T-cell (primary cell): ENCODE results near the gene UMAD1. TPM values are rescaled to one million over a fixed set of nuclear protein-coding genes. Genes with fewer than 3 reads are reported as not detected.

Source experiments
- ATAC-seq, 4 experiments: fragments of 200-7000 bp in 3 of 4; fragments of 150-1000 bp in 1 of 4; cut with Tn5 transposase; replicated peaks in 1 of 4; 1 replicate in 3 of 4; 2 replicates in 1 of 4; pipeline ENCODE4 v1.10.0; 2021; ENCODE audit warnings: moderate library complexity in 3 of 4, mild to moderate bottlenecking in 2 of 4, moderate number of reproducible peaks in 1 of 4
- CTCF ChIA-PET, 2 donors: fragments of 300-600 bp; sonication (Branson Sonifier 250); formaldehyde crosslinking; loops; one replicate each; lab custom pipeline; 2022; ENCODE audit warnings: antibody characterized with exemption in 2 of 2; lab: Charles Lee
- POLR2A ChIA-PET, 2 donors: fragments of 300-600 bp; sonication (Branson Sonifier 250); formaldehyde crosslinking; loops; one replicate each; lab custom pipeline; 2022; ENCODE audit warnings: antibody characterized with exemption in 2 of 2; lab: Charles Lee
- DNase-seq, 35 experiments: peaks; one replicate each; pipeline versions ENCODE4 v3.0.0 to v3.0.0-alpha.2; 2013 to 2023
- H3K27ac ChIP-seq: one replicate; pipeline ENCODE4 v1.5.1; 2013; ENCODE audit warnings: low read length
- H3K27me3 ChIP-seq, 2 experiments: replicated peaks in 1 of 2; 1 replicate in 1 of 2; 2 replicates in 1 of 2; pipeline versions ENCODE4 v1.6.1 to v1.7.0; 2013; ENCODE audit warnings: low read length in 1 of 2, mixed read lengths in 1 of 2; ENCODE audit not compliant: control insufficient read depth in 2 of 2, insufficient read depth in 2 of 2; ENCODE audit errors: extremely low read depth in 1 of 2
- H3K36me3 ChIP-seq, 2 donors: 1 replicate in 1 of 2; 2 replicates in 1 of 2; pipeline versions ENCODE4 v1.6.1 to v1.7.0; 2013; ENCODE audit warnings: low read length in 1 of 2; ENCODE audit not compliant: control insufficient read depth in 2 of 2, insufficient read depth in 1 of 2; ENCODE audit errors: extremely low read depth in 1 of 2
- H3K4me1 ChIP-seq, 2 experiments: 1 replicate in 1 of 2; 2 replicates in 1 of 2; pipeline versions ENCODE4 v1.6.1 to v1.7.0; 2013; ENCODE audit warnings: low read length in 2 of 2, mixed read lengths in 1 of 2; ENCODE audit not compliant: insufficient read depth in 2 of 2, control insufficient read depth in 1 of 2; ENCODE audit errors: extremely low read depth in 1 of 2
- H3K4me3 ChIP-seq, 2 donors: 1 replicate in 1 of 2; 2 replicates in 1 of 2; pipeline versions ENCODE4 v1.5.1 to v1.7.0; 2013; ENCODE audit warnings: mild to moderate bottlenecking in 2 of 2, low read length in 1 of 2, moderate library complexity in 1 of 2; ENCODE audit not compliant: control insufficient read depth in 1 of 2; ENCODE audit errors: extremely low read depth in 1 of 2
- H3K9me3 ChIP-seq: 2 replicates; pipeline ENCODE4 v1.7.0; 2013
- H3K27ac Mint-ChIP-seq, 2 donors: one replicate each; pipeline ENCODE4 v1.8.0; 2020 to 2021; ENCODE audit warnings: mild to moderate bottlenecking in 2 of 2, mixed read lengths in 2 of 2
- H3K27me3 Mint-ChIP-seq, 2 donors: one replicate each; pipeline ENCODE4 v1.8.0; 2021 to 2022; ENCODE audit warnings: mixed read lengths in 2 of 2
- H3K36me3 Mint-ChIP-seq: one replicate; pipeline ENCODE4 v1.8.0; 2021; ENCODE audit warnings: mixed read lengths
- H3K4me1 Mint-ChIP-seq, 3 donors: one replicate each; pipeline ENCODE4 v1.8.0; 2020 to 2022; ENCODE audit warnings: mixed read lengths in 3 of 3, mild to moderate bottlenecking in 1 of 3
- H3K4me3 Mint-ChIP-seq, 3 donors: one replicate each; pipeline ENCODE4 v1.8.0; 2020 to 2022; ENCODE audit warnings: mild to moderate bottlenecking in 3 of 3, mixed read lengths in 3 of 3, moderate library complexity in 3 of 3
- H3K9me3 Mint-ChIP-seq, 3 donors: one replicate each; pipeline ENCODE4 v1.8.0; 2020 to 2022; ENCODE audit warnings: mixed read lengths in 3 of 3
- WGBS: methylation state at CpG from one replicate; pipeline ENCODE4 v1.1.5; 2013; ENCODE audit warnings: missing lambda C conversion rate; ENCODE audit not compliant: insufficient coverage; 5-methylcytosine and 5-hydroxymethylcytosine counted together
- total RNA-seq, 35 experiments: library from RNA in 6 of 35; stranded (reverse) in 6 of 35; fragments of 120-200 nt in 1 of 35; gene quantifications; one replicate each; pipeline versions ENCODE4 v1.2.1 to v1.2.4 and lab custom pipeline; 2013 to 2026

Gene UMAD1
- total RNA-seq, 5 donors from 2014 or later (not counting 1 experiment from before 2014, with no cell fraction given): 13.8 to 19.8 (median 16.6) TPM

GRCh38 chr7:7745966-7746365, 105.4 kb downstream of the UMAD1 start:
- Mint-ChIP-seq H3K27ac (no peak overlapping the region), H3K27me3 (no peaks in the 10 kb centered on the region), H3K9me3 (no peaks in the 10 kb centered on the region), H3K4me3 (no peak overlapping the region), H3K4me1 (peaks cover 5 to 18% (median 9%) of the 10 kb centered on the region in 3 donors), H3K36me3 (peaks cover 6% of the 10 kb centered on the region)
- Histone ChIP-seq H3K9me3 (no peaks in the 10 kb centered on the region), H3K36me3 (no peaks in the 10 kb centered on the region), H3K4me3 (no peak overlapping the region), H3K27me3 (no peaks in the 10 kb centered on the region), H3K4me1 (no peaks in the 10 kb centered on the region), H3K27ac (no peak overlapping the region)
- ATAC-seq (no peak), DNase-seq (no peak)
- POLR2A ChIA-PET: no interaction called here
- WGBS: 93% methylated on average over 2 of the region's 4 CpGs
- CTCF ChIA-PET: no interaction called here

- H3K4me3 Mint-ChIP-seq: no peak overlapping the region
- no peak overlapping the region for H3K27ac Mint-ChIP-seq
- no peaks in the 10 kb centered on the region for H3K27me3 Mint-ChIP-seq
- no peaks in the 10 kb centered on the region for H3K9me3 Mint-ChIP-seq
- peaks cover 5% of the 10 kb centered on the region for H3K36me3 Mint-ChIP-seq
- H3K4me3 ChIP-seq: no peak overlapping the region
- H3K27ac ChIP-seq: no peak overlapping the region
- no peaks in the 10 kb centered on the region for H3K4me1 ChIP-seq
- ChIA-PET POLR2A (no interaction called here), CTCF (no interaction called here)
- no peaks in the 10 kb centered on the region for H3K36me3 ChIP-seq
- no peak for ATAC-seq
- peaks cover 8 to 22% (median 9%) of the 10 kb centered on the region in 3 donors for H3K4me1 Mint-ChIP-seq
- no peak for DNase-seq
- no peaks in the 10 kb centered on the region for H3K9me3 ChIP-seq
- WGBS: no CpG with 5 or more reads among the region's 4 CpGs
- H3K27me3 ChIP-seq: no peaks in the 10 kb centered on the region
Measured at GRCh38 chr7:7746458-7746857, 105.9 kb downstream of the UMAD1 start.

- Mint-ChIP-seq H3K9me3 (no peaks in the 10 kb centered on the region), H3K27me3 (no peaks in the 10 kb centered on the region), H3K4me3 (no peak overlapping the region), H3K36me3 (peaks cover 3% of the 10 kb centered on the region), H3K27ac (no peak overlapping the region), H3K4me1 (peaks cover 7 to 15% (median 8%) of the 10 kb centered on the region in 3 donors)
- no CpG with 5 or more reads among the region's 2 CpGs for WGBS
- ATAC-seq: no peak
- CTCF ChIA-PET: interaction anchor here (0.6 to 0.9 kb wide), 2 partner anchors 14 to 70 kb away, joined by 3 to 4 read pairs; no protein-coding TSS in a partner anchor
- no peak for DNase-seq
- no peak overlapping the region for H3K4me3 ChIP-seq
- no peaks in the 10 kb centered on the region for H3K9me3 ChIP-seq
- no peaks in the 10 kb centered on the region for H3K4me1 ChIP-seq
- peaks cover 0 to 2% of the 10 kb centered on the region in 2 donors for H3K36me3 ChIP-seq
- POLR2A ChIA-PET: interaction anchor here in 1 of 2 donors (0.5 kb wide), 1 partner anchor 291 kb away, joined by 3 read pairs; no protein-coding TSS in a partner anchor
- H3K27me3 ChIP-seq: no peaks in the 10 kb centered on the region
- H3K27ac ChIP-seq: no peak overlapping the region
Measured at GRCh38 chr7:7750571-7751242, 110.2 kb downstream of the UMAD1 start.

GRCh38 chr7:7751243-7752092, 110.9 kb downstream of the UMAD1 start:
- ATAC-seq: no peak
- Histone ChIP-seq H3K4me3 (no peak overlapping the region), H3K27ac (no peak overlapping the region), H3K36me3 (peaks cover 0 to 2% of the 10 kb centered on the region in 2 donors), H3K4me1 (no peaks in the 10 kb centered on the region), H3K9me3 (no peaks in the 10 kb centered on the region), H3K27me3 (no peaks in the 10 kb centered on the region)
- Mint-ChIP-seq H3K27me3 (no peaks in the 10 kb centered on the region), H3K36me3 (peaks cover 3% of the 10 kb centered on the region), H3K27ac (no peak overlapping the region), H3K9me3 (no peaks in the 10 kb centered on the region), H3K4me1 (peaks cover 3 to 12% (median 4%) of the 10 kb centered on the region in 3 donors), H3K4me3 (no peak overlapping the region)
- CTCF ChIA-PET: interaction anchor here (0.6 to 0.9 kb wide), 2 partner anchors 14 to 70 kb away, joined by 3 to 4 read pairs; no protein-coding TSS in a partner anchor
- POLR2A ChIA-PET: no interaction called here
- no CpG with 5 or more reads among the region's 3 CpGs for WGBS
- no peak for DNase-seq

- ChIA-PET CTCF (interaction anchor here in 1 of 2 donors (2.4 kb wide), 1 partner anchor 76 kb away, joined by 7 read pairs; no protein-coding TSS in a partner anchor), POLR2A (no interaction called here)
- Mint-ChIP-seq H3K27ac (no peak overlapping the region), H3K4me3 (no peak overlapping the region), H3K4me1 (peaks cover 7 to 10% (median 7%) of the 10 kb centered on the region in 3 donors), H3K9me3 (no peaks in the 10 kb centered on the region), H3K36me3 (peaks cover 3% of the 10 kb centered on the region), H3K27me3 (no peaks in the 10 kb centered on the region)
- no peak for ATAC-seq
- H3K27ac ChIP-seq: no peak overlapping the region
- H3K36me3 ChIP-seq: peaks cover 0 to under 1% of the 10 kb centered on the region in 2 donors
- no CpG with 5 or more reads among the region's 3 CpGs for WGBS
- no peak for DNase-seq
- peaks cover 0 to 3% of the 10 kb centered on the region in 2 experiments for H3K4me1 ChIP-seq
- no peaks in the 10 kb centered on the region for H3K27me3 ChIP-seq
- H3K9me3 ChIP-seq: no peaks in the 10 kb centered on the region
- no peak overlapping the region for H3K4me3 ChIP-seq
Measured at GRCh38 chr7:7756577-7756976, 116.0 kb downstream of the UMAD1 start.

- ChIA-PET CTCF (interaction anchor here (0.9 to 2.4 kb wide), 3 partner anchors 70 to 77 kb away, joined by 3 to 13 read pairs (median 7); no protein-coding TSS in a partner anchor), POLR2A (no interaction called here)
- Mint-ChIP-seq H3K4me3 (no peak overlapping the region), H3K27ac (no peak overlapping the region), H3K4me1 (peaks cover 17 to 20% (median 17%) of the 10 kb centered on the region in 3 donors), H3K36me3 (peaks cover 3% of the 10 kb centered on the region), H3K9me3 (no peaks in the 10 kb centered on the region), H3K27me3 (no peaks in the 10 kb centered on the region)
- DNase-seq (no peak), ATAC-seq (no peak)
- H3K4me3 ChIP-seq: no peak overlapping the region
- peaks cover 3 to 8% of the 10 kb centered on the region in 2 experiments for H3K4me1 ChIP-seq
- no peaks in the 10 kb centered on the region for H3K27me3 ChIP-seq
- no peak overlapping the region for H3K27ac ChIP-seq
- 100% methylated on average over 3 of the region's 4 CpGs for WGBS
- H3K36me3 ChIP-seq: no peaks in the 10 kb centered on the region
- no peaks in the 10 kb centered on the region for H3K9me3 ChIP-seq
Measured at GRCh38 chr7:7757576-7757975, 117.0 kb downstream of the UMAD1 start.
